Fibroblast of skin of left quadriceps (primary cell): ENCODE data around the gene ERI3.

Source experiments
- DNase-seq, 2 experiments: peaks; one replicate each; pipeline ENCODE4 v3.0.0-alpha.2; 2013; ENCODE audit warnings: low read depth in 2 of 2

Gene ERI3

DNA sequence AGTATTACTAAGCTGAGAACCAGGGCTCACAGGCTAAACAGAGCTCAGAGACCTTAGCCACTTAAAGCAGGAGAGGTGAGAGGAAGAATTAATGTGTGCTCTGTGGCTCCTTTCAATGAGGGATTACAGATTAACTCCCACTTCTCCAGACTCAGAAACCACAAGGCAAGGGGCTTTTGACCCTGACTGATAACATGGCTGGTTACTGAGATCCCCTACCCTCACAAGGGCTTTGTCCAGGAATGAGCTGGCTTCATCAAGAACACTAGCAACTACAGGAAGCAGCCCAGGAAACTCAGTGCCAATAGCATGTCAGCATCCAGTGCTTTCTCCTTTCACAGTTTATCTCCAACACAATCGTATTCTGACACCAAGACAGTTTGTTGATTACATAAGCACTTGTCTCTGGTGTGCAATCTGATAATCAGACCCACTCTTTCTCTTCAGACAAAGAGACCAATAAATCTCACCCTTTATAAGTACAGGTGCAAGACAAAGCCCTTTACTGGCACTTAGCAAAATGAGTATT, 38.8 kb downstream of the ERI3 start:
- DNase-seq = no peak

DNA sequence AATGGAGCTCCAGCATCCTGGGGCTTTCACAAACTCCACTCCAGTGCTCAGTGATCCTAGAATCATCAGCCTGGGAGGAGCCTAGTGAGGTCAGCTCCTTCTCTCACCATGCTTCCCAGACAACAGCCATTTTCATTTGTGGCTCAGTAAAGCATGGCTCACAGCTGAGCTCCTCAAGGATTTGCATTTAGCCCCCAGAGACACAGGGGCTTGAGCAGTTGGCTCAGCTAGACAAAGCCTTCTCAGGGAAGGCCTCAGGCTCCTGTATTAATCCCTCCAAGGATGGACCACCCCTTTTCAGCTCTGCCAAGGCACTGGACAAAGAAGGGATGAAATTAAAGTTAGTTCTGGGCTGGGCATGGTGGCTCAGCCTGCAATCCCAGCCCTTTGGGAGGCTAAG, 39.5 kb downstream of the ERI3 start:
- DNase-seq = no peak

DNA sequence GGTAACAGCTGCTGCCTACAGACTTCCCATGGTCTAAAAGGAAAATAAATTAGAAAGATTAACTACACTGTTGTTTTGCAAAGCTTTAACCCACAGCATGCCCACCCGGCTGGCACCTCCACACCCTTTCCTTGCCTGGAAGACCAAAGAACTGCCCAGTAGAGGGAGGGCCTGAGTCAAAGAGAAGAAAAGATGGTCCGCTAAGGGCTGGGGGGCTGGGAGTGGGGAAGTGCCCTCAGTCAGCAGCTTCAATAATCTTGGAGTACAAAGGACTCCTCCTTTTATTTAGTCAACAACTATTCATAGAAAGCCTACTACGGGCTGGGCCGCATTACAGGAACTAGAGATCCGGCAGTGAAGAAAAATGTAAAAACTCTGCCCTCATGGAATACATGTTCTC, 40.6 kb downstream of the ERI3 start:
- DNase-seq = no peak

DNA sequence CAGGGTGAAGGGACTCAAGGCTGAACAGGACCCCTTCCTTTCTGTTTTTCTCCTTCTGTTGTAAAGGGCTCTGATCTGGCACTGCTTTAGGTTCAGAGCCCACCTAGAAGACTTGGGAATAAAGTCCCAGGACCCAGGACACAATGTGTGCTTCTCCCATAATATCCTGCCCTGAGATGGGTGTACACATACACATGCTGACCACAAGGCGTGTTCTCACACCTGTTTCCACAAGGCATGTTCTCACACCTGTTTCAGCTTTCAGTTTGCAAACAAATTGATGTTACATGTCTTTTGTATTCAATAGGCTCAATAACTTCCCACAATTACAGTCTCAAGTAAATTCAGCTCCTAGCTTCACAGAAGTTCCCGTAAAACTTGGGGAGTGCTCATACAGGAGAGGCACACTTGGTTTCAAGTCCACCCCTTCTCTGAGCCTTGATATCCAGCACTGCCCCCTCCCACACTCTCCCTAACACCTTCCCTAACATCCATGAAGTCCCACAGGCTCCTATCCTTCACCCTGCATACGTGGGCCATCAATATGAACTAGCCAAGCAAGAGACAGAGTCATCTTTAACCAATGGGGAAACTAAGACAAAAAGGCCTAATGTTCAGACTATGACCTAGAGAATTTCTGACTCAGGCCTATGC, 41.7 kb downstream of the ERI3 start:
- no peak for DNase-seq

DNA sequence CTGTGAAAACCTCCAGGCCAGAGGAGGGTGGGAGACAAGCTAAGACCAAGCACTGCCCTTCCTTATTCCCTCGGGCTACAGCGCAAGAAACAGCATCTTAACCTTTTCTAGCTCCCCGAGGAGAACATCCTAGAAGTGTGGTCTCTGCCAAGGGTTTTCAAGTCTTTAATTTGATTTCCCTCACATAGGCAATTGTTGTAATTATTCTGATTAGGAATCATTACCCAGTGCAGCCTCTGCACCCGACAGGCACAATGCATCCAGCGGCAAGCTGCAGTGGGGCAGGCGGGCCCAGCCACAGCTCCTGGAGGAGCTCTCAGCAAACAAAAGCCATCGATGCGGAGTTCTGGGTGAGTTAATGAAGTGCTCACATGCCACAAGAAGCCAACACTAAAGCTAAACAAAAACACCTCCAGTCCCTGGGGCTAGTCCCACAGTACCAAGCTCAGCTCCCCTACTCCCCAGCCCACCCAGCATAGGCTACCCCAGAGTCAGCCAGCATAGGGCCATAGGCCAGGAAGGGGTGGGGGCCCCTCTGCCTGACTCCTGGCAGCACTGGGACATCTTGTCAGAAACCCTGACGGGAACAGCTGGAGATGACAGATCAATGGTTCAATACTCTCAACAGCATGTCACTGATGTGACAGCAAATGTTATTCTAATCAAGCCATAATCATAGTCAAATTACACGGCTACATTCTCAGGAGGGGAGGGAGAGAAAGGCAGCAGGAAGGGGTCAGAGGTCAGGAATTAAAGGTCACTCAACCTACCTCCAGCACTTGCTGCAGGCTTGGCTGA, 42.5 kb downstream of the ERI3 start:
- no peak for DNase-seq

DNA sequence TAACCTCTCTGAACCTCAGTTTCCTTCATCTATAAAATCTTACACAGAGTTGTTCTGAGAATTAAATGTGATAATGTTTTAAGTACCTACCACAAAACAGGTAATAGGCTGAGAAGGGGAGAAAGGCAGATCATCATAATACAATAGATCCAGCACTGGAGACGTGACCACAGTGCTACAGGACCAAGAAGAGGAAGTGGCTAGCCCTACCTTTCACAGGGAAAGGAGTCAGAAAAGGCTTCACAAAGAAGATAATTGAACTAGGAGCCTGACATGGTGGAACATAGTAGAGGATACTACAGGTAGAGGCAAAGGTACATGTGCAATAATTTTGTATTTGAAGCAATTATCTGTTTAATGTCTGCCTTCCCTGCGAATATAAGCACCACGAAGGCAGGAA, 45.1 kb downstream of the ERI3 start:
- no peak for DNase-seq

DNA sequence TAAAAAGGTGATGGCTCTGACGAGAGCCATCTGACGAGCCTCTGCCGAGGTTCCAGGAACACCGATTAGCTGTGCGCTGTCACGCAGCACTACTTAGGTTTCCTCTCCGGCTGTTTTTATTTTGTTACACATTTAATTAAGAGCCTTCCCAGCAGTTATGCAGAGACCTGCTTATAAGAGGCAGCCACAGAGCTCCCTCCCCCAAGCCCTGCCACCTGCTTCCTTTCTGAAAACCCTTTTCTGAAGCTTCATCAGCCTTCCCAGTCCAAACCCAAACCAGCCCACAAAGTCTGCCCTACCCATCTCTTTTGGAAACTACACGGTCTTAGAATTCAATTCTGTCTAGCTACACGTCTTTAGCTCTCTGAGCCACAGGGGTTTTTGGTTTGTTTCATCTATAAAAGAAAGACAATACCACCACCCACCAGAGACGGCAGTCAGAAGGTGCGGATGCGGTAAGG, 49.1 kb downstream of the ERI3 start:
- DNase-seq = no peak

DNA sequence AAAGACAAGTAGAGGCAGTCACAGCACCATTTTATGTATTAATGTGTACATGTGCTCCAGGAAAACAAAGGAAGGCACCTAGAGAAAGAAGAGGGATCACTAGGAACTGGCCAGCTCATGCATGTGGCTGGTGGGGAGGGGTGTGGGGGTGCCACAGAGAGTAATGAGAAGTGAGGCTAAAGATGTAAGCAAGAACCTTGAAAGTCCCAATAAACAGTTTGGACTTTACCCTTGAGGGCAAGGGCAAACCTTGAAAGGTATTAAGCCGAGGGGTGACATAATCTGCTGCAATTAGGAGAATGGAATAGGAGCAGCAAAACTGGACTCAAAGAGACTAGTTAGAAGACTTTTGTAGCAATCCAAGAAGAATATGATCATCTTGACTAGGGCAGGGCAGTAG, 51.5 kb downstream of the ERI3 start:
- DNase-seq = no peak

DNA sequence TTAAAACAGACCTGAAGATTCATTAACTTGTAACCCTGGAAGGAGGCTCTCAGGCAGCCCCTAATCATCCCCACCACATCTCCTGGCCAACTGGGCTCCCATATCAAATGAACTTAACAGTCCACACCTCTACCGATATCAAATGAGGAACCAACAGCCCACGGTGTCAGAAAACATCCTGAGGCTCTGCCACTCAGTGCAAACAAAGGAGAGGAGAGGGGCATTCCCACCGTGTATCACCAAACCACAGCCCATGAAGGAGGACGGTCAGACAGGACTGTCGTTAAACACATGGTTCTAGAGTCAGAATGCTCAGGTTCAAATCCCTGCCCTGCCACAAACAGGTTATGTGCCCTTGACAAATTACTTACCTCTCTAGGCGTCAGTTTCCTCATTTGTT, 52.5 kb downstream of the ERI3 start:
- DNase-seq = no peak

DNA sequence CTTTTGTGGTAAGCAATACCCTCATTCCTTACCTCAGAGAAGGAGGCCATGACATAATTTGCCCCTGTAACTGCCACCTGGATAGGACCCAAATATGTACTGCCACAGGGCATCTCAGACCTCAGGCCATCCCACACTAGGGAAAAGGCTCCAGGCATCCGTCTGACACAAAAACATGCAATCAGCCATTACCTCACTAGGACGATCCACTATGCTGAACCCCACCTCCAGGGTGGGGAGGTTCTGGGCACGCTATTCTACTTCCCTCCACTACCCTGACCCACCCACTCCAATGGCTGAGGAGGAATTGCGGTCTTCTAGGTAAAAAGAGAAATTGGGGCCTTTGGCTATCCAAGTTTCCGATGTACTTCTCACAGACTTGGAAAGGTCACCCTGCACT, 53.6 kb downstream of the ERI3 start:
- no peak for DNase-seq

DNA sequence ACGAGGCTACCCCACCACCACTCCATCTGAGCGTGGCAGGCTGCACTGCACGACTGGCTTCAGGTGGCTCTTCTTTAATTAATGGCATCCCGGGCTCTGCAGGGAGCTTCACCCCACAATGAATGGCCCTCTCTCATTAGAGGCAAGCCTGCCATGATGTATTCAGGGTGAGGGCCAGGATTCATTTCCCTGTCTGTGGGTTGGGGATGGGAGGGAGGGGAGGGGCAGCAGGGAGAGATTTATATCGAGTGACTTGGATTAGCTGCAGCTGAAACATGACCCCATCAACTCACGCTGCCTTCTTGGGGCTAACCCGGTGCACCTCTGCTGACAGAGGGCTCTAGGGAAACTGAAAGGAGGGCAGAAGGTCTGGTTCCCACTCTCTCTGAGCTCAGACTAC, 54.2 kb downstream of the ERI3 start:
- DNase-seq = no peak

DNA sequence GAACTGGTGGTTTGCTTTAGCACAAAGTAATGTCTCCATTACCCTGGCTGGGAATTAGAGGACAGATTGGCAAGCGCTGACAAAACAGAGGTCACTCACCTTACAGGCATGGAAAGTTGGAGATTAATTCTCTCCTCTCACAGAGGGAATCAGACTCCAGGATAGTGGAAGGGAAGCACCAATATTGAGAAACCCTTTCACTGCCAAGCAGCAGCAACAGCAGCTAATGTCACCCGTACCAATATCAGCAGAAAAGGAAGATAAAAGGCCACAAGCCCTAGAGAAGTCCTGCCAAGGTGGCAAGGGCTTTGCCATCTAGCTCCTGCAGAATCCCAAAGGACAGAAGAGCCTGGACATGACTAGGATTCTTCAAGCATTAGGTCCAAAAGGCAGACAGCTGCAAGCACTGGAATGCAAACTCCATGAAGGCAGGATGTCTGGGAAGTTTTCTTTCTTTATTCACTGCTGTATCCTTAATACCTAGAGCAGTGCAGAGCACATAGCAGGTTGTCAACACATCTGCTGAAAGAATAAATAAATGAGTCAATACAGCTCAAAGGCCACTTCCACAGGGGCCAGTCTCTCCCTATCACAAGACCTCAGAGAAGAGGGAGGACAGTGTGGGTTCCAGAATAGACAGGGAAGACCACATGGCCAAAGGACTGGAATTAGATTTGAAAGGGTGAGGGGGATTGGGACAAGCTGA, 57.2 kb downstream of the ERI3 start:
- no peak for DNase-seq

DNA sequence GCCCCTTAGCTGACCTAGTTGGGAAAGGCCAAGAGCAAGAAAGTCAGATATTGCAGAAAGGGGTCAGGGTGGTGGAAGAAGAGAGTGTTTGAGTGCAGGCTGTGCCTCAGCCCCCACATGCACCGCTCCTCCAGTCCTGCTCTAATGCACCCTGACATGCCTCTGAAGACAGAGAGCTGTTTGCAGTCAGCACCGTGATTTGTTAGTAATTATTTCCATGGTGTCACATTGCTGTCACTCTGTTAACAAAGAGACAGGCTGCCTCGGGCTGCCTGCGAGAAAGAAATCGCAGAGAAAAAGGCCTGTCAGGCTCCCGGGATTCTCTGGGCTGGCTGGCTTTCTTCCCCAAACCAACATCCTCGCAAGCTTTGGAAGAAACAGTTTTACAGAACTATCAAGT, 58.3 kb downstream of the ERI3 start:
- DNase-seq = no peak

DNA sequence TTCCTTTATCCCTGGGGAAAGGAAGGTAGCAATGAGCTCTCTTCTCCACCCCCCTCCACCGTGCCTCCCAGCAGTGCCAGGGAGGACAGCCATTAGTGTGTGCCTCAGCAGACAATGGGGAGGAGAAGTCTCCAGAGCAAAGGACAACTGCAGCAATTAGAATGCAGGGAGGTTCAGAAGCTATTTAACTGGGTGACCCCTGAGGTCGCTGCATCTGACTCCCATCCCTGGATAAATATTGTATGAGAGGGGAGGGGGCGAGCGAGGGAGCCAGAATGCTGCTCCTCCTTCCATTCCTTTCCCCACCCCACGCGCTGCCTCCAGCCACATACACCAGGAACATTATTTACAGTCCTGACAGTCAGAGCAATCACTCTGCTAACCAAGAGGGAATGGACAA, 59.0 kb downstream of the ERI3 start:
- no peak for DNase-seq

DNA sequence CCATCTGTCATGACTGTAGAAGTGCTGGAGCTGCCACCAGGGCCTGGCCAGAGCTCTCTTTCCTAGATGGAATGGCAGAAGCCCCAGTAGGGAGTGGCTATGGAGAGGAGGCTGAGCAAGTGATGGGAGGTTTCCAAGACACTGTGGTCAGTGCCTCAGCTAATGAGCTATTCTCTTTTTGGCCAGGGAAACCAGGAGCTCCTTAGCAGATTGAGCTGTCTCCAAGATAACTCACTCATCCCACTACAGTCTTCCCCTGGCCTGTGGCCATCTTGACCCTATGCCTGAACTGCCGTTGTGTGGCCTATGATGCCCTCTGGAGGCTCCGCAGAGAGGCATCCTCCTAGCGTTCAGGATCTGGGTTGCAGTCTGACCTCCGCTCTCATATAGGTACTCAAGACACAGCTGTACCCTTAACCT, 60.5 kb downstream of the ERI3 start:
- DNase-seq = peak; percentile 27 to 33

DNA sequence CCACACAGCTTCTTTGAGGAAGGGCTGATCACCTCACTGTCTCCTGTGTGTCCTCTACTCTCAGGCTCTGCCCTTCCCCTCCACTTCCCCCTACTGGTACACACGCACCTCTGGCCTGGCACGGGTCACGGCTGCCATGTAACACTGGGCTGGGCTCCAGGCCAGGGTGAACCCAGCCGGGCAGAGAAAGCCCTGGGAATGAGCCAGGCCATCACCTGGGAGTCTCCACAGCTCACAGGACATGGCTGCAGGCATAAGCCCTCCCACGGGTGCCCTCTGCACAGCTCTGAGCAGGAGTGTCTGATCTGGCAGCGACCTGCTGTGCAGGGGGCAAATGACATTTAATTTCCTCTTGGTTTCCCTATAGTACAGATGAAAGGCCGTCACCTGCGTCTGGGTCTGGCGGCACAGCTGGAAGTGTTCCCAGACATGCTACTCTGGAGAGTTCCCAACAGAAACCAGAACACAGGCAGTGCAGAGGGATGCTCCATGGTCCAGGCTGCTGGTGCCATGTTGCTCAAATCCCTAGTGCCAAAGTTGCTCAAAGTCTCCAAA, 61.2 kb downstream of the ERI3 start:
- no peak for DNase-seq

DNA sequence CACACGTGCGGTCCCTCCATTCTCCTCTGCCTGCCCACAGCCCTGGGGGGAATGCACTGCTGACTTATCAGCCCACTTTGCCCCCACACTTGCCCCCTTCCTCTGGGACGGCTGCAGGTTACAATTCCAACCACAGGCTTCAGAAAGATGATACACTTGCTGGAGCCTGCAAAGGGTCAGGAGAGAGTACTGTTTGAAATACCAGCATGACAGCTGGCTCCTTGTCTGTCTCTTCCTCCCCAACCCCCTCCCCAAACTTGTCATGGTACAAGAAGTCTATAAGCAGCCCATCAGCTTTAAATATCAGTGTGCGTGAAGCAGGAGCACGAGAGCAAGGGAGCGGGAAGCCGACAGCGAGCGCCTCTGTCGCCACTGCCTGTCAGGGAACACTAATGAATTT, 62.4 kb downstream of the ERI3 start:
- no peak for DNase-seq

DNA sequence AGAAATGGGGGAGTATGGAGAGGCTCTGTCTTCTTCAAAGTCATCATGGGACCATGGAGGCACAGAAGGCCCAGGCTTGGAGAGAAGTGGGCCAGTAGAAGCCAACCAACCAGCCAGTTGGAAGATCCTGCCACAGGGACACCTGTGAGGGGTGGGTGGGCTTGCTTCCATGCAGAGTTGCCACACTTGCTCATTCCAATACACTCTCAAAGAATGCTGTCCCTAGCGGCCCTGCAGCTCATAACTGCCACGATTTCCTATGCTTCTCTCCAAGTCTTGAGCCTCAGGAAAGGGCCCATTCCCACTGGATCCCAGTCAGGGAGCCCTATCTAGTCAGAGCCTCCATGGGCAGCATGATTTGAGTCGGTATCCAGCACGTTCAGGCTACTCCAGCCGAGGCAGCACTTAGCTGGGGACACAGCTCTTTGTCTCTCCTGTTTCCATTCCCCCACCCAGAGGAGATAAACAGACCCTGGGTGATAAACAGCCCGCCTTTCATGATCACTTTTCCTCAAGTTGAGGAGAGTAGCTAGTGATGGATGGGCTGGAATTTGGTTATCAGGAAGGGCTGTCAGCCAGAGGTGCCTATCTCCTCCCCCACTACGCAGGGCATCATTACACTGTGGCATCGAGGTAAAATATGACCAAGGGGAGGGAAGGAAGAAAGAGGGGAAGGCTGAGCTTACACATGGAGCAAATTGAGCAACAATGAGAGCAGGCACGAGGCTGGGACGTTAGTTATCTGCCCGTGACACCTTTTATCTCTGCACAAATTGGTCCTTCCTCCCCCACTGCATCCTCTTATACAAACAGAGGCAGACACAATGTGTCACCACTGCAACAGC, 64.6 kb downstream of the ERI3 start:
- no peak for DNase-seq

DNA sequence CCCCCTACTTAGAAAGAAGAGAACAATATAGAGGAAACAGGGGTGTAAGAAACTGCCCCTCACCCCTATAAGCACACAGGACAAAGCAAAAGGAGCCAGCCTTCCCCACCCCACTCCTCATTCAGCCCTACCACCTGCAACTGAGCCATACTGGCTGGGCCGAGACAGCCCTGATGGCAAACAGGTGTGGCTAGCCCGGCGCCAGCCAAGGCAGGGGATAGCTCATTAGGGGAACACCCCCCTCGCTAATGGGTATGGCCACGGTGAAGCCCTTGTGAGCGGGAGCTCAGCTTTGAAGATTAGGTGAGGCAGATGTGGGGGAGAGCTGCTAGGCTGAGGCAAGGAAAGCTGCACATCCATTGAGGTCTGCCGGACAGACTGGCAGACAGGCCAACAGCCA, 65.5 kb downstream of the ERI3 start:
- DNase-seq = no peak

DNA sequence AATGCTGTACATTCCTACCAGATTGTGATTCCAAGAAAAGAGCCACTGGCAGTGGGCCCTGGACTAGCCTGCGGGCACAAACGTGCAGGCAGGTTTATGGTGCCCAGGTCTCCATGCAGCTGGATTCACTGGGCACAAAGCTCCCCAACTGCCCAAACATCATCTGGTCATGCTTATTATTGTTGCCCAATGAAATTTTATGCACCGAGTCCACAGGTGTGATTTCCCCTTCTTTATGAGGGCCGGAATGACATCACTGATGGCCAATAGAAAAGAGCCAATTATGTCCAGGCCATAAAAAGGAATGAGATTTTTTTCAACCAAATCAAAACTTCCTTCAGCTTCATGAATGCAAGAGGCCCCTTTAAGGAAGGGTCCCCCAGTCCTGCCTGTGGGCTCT, 66.2 kb downstream of the ERI3 start:
- no peak for DNase-seq

DNA sequence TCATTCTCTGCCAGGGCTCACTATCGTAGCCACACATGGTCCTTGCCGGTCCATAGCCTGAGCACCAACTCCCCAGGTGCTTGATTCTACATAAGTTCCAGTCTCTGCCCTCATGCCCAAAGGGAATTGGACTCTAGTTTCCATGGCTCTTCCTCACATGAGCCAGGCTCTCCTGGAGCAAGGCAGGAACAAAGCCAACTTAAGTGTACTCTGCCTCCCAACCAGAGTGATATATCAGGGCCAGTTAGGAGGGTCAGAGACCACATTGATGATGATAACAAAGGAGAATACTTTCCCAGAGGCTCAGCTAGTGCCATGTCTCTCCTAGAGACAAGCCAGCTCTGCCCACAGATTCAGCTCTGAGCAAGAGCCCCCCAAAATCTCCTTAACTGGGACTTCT, 70.9 kb downstream of the ERI3 start:
- no peak for DNase-seq
